Measurements from ENCODE around the gene KCNMA1.

DNA sequence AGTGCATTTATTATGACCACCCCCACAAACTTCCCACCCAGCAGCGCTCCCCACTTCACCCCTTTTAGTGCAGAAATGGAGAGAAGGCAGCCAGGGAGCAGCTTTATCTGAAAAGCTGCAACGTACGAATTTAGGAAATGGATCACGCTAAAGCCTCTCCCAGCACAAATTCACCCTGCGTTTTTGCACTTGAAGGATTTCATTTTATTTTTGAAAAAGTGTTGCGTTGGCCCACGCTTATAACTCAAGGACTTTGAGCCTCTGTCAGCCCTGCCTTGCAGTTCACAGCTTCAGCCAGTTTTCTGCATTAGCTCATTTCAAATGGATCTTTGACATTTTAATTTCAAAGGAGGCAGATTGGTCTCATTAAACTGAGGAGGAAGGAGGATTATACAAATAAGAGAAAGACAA, 556.1 kb downstream of the KCNMA1 start:
- TF ChIP-seq POLR2A (IDR thresholded peaks at IDR 0.05): no peak
- TF ChIP-seq, protein P1, sequence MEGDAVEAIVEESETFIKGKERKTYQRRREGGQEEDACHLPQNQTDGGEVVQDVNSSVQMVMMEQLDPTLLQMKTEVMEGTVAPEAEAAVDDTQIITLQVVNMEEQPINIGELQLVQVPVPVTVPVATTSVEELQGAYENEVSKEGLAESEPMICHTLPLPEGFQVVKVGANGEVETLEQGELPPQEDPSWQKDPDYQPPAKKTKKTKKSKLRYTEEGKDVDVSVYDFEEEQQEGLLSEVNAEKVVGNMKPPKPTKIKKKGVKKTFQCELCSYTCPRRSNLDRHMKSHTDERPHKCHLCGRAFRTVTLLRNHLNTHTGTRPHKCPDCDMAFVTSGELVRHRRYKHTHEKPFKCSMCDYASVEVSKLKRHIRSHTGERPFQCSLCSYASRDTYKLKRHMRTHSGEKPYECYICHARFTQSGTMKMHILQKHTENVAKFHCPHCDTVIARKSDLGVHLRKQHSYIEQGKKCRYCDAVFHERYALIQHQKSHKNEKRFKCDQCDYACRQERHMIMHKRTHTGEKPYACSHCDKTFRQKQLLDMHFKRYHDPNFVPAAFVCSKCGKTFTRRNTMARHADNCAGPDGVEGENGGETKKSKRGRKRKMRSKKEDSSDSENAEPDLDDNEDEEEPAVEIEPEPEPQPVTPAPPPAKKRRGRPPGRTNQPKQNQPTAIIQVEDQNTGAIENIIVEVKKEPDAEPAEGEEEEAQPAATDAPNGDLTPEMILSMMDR (IDR thresholded peaks at IDR 0.05): no peak
